CD8-positive, alpha-beta memory T cell (primary cell): ENCODE measurements around the gene GPR151. TPM values are rescaled to one million over a fixed set of nuclear protein-coding genes. Genes with fewer than 3 reads are reported as not detected.

Experiments
- CTCF ChIA-PET: fragments of 350-600 bp; sonication (Branson Sonifier 250); formaldehyde crosslinking; loops from one replicate; lab custom pipeline; 2021; ENCODE audit warnings: antibody characterized with exemption; lab: Charles Lee
- POLR2A ChIA-PET: fragments of 350-600 bp; sonication (Branson Sonifier 250); formaldehyde crosslinking; loops from one replicate; lab custom pipeline; 2021; ENCODE audit warnings: antibody characterized with exemption; lab: Charles Lee
- DNase-seq, 5 donors: peaks; one replicate each; pipeline versions ENCODE4 v3.0.0 to v3.0.0-alpha.2; 2020 to 2022; ENCODE audit warnings: mixed read lengths in 1 of 5
- H3K27ac ChIP-seq: one replicate; pipeline ENCODE4 v1.7.0; 2013; ENCODE audit warnings: low read depth, mild to moderate bottlenecking, low read length, moderate library complexity
- H3K27me3 ChIP-seq: 2 replicates; pipeline ENCODE4 v1.7.0; 2013; ENCODE audit warnings: low read length, mild to moderate bottlenecking; ENCODE audit not compliant: insufficient read depth, poor library complexity, severe bottlenecking
- H3K36me3 ChIP-seq: 2 replicates; pipeline ENCODE4 v1.7.0; 2013; ENCODE audit warnings: mild to moderate bottlenecking, low read length, moderate library complexity; ENCODE audit not compliant: insufficient read depth
- H3K4me1 ChIP-seq: 2 replicates; pipeline ENCODE4 v1.7.0; 2013; ENCODE audit warnings: mild to moderate bottlenecking, low read length, moderate library complexity; ENCODE audit not compliant: insufficient read depth
- H3K4me3 ChIP-seq: 2 replicates; pipeline ENCODE4 v1.7.0; 2013; ENCODE audit warnings: mild to moderate bottlenecking, low read length
- H3K9me3 ChIP-seq: 2 replicates; pipeline ENCODE4 v1.7.0; 2013; ENCODE audit warnings: mild to moderate bottlenecking, low read length
- H3K27ac Mint-ChIP-seq, 8 donors: one replicate each; pipeline ENCODE4 v1.8.0; 2020 to 2021; ENCODE audit warnings: mixed read lengths in 8 of 8, mild to moderate bottlenecking in 6 of 8, inconsistent platforms in 3 of 8, moderate library complexity in 3 of 8
- H3K27me3 Mint-ChIP-seq, 2 donors: one replicate each; pipeline ENCODE4 v1.8.0; 2020 to 2021; ENCODE audit warnings: mixed read lengths in 2 of 2, mild to moderate bottlenecking in 1 of 2, moderate library complexity in 1 of 2
- H3K36me3 Mint-ChIP-seq, 3 donors: one replicate each; pipeline ENCODE4 v1.8.0; 2020 to 2021; ENCODE audit warnings: mixed read lengths in 3 of 3, inconsistent platforms in 1 of 3, mild to moderate bottlenecking in 1 of 3
- H3K4me1 Mint-ChIP-seq, 3 donors: one replicate each; pipeline ENCODE4 v1.8.0; 2020 to 2021; ENCODE audit warnings: mixed read lengths in 3 of 3, inconsistent platforms in 1 of 3, mild to moderate bottlenecking in 1 of 3
- H3K4me3 Mint-ChIP-seq, 7 donors: one replicate each; pipeline ENCODE4 v1.8.0; 2020 to 2021; ENCODE audit warnings: mixed read lengths in 7 of 7, mild to moderate bottlenecking in 6 of 7, moderate library complexity in 4 of 7, inconsistent platforms in 2 of 7
- H3K9me3 Mint-ChIP-seq, 5 donors: one replicate each; pipeline ENCODE4 v1.8.0; 2020 to 2022; ENCODE audit warnings: mixed read lengths in 5 of 5, mild to moderate bottlenecking in 3 of 5, moderate library complexity in 2 of 5, inconsistent platforms in 1 of 5
- polyA plus RNA-seq: library from polyadenylated mRNA; unstranded; fragments of 300-500 nt; fragmentation: Illumina TruSeq; gene quantifications from one replicate; pipeline ENCODE4 v1.2.3, GENCODE V29; 2021
- total RNA-seq, 2 experiments: library from RNA; stranded (reverse); gene quantifications; one replicate each; pipeline ENCODE4 v1.2.3, GENCODE V29; 2021

Gene GPR151
- total and polyA plus RNA-seq, 3 experiments from 2014 or later, result not detected

DNA sequence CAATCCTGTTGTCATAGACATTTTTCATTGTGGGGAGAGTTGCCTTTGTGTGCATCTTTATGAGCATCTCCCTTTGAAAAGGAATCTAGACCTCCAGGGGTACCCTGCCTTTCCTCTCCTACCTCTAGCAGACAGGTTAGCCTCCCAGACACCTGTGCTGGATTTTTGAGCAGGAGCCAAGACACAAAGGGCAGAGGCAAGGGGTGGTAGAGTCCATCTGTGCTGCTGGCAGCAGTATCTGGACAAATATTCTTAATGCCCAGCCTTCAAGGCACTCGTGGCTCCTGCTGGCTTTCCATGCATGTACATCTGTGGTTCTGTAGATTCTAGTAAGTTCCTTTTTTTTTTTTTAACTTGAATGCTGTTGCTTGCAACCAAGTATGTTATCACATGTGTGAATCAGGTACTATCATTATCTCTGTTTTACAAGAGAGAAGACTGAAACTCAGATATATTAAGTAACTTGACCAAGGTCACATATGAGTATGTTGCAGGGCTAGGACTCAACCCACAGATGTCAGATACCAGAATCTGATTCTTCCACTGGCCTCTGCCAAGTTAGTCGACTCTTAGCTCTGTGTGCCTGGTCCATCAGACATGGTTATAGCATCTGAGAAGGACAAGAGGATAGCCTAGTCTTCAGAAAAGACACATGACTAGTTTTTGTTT lies 32.9 kb upstream of the GPR151 start:
- no peaks in the 10 kb centered on the region for H3K9me3 ChIP-seq
- Mint-ChIP-seq H3K36me3 (no peaks in the 10 kb centered on the region), H3K27ac (no peak overlapping the region), H3K4me1 (no peaks in the 10 kb centered on the region), H3K27me3 (peaks cover 6 to 44% of the 10 kb centered on the region in 2 donors), H3K4me3 (no peak overlapping the region), H3K9me3 (no peaks in the 10 kb centered on the region)
- no peak for DNase-seq
- no peaks in the 10 kb centered on the region for H3K4me1 ChIP-seq
- POLR2A ChIA-PET, result no interaction called here
- H3K36me3 ChIP-seq, result no peaks in the 10 kb centered on the region
- H3K27me3 ChIP-seq, result no peaks in the 10 kb centered on the region
- no peak overlapping the region for H3K27ac ChIP-seq
- no peak overlapping the region for H3K4me3 ChIP-seq
- CTCF ChIA-PET, result interaction anchor here (0.7 to 3.4 kb wide), 6 partner anchors 12 to 417 kb away, joined by 3 to 12 read pairs (median 4); no protein-coding TSS in a partner anchor

DNA sequence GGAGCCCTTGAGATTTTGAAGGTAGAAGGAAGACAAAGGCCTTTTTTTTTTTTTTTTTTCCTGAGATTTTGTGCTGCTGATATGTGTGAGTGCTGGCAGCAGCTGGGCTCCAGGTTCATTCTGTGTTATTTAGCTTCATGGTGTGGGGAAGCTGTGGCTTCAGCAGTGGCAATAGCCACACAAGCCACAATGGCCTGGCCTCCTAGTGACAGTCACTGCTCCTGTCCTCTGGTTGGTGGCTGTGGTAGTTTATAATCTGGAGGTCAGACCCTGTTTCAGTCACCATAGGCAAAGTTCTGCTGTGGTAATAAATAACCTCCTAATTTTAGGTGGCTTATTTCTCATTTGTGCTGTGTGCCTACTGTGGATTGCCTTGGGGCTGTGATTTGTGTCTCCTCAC lies 28.2 kb upstream of the GPR151 start:
- no peaks in the 10 kb centered on the region for H3K9me3 ChIP-seq
- H3K36me3 ChIP-seq, result no peaks in the 10 kb centered on the region
- H3K4me3 ChIP-seq, result no peak overlapping the region
- H3K9me3 Mint-ChIP-seq, result no peaks in the 10 kb centered on the region
- H3K27ac Mint-ChIP-seq, result no peak overlapping the region
- peaks cover 0 to 13% of the 10 kb centered on the region in 2 donors for H3K27me3 Mint-ChIP-seq
- ChIA-PET CTCF (interaction anchor here (0.8 kb wide), 1 partner anchor 645 kb away, joined by 3 read pairs; no protein-coding TSS in a partner anchor), POLR2A (no interaction called here)
- no peak overlapping the region for H3K4me3 Mint-ChIP-seq
- H3K4me1 ChIP-seq, result no peaks in the 10 kb centered on the region
- no peaks in the 10 kb centered on the region for H3K27me3 ChIP-seq
- H3K27ac ChIP-seq, result no peak overlapping the region
- peaks cover 0 to 2% (median 0%) of the 10 kb centered on the region in 3 donors for H3K4me1 Mint-ChIP-seq
- DNase-seq, result no peak
- no peaks in the 10 kb centered on the region for H3K36me3 Mint-ChIP-seq

DNA sequence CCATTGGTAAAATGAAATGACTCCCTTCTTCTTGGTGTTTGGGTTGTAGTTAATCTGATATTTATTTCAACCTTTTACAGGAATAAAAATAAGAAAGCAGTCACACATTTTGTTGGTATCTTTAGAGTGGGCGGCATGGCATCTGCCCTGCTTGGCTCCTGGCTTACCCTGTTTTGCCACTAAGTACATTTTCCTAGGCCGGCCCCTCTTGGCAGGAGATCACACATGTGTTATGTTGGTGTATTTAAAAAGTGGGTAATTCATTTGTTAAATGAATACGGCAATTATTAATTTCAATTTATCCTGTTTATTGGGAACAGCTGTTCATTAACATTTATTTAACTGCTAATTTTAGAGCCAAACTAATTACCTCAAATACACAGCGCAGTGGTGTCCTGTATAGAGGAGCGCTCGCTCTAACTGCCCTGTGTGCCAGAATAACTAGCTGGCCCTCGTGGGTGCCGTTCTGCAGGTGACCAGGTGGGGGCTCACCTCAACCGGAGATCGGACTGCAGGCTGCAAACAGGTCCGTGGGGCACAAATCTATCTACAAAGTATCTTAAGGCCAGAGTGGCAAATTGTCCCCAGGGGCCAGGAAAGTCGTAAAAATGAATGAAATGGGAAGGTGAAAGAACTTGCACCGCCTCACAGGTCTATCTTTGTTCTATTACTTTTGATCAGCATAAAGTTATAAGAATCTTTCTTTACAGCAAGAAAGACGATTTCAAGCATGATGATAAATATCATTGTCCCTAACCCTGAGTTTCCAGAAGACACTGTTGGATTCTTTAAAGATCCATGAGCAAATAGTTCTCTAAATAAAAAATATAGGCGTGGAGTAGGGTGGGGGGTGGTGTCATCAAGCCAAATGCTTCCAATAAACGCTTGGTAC lies 26.2 kb upstream of the GPR151 start:
- no peak overlapping the region for H3K27ac Mint-ChIP-seq
- H3K9me3 Mint-ChIP-seq, result no peaks in the 10 kb centered on the region
- POLR2A ChIA-PET, result no interaction called here

DNA sequence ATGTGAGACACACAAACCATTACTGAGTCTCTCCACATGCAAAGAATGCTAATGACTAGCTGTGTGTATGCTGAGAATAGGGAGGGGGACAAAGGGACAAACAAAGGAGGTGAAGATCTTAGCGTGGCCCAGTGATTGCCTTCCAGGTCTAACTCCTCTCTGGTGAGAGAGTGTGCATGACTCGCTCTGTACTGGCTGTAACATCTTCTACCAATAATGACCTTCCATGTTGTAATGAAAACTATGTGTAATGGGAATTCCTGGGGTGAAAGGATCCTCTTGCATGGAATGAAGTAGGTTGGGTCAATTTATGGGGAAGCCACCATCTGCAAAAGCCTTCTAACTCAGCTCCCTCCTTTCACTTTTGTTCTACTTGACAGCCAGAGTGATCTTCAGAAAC lies 24.4 kb upstream of the GPR151 start:
- no peaks in the 10 kb centered on the region for H3K9me3 Mint-ChIP-seq
- no peak overlapping the region for H3K27ac Mint-ChIP-seq
- no peak for DNase-seq
- peaks cover 0 to 2% (median 0%) of the 10 kb centered on the region in 3 donors for H3K4me1 Mint-ChIP-seq
- Histone ChIP-seq H3K27me3 (no peaks in the 10 kb centered on the region), H3K27ac (no peak overlapping the region), H3K4me3 (no peak overlapping the region), H3K4me1 (no peaks in the 10 kb centered on the region), H3K36me3 (no peaks in the 10 kb centered on the region), H3K9me3 (no peaks in the 10 kb centered on the region)
- ChIA-PET CTCF (interaction anchor here (1.6 to 3.5 kb wide), 2 partner anchors 14 to 426 kb away, joined by 3 to 48 read pairs; no protein-coding TSS in a partner anchor), POLR2A (no interaction called here)
- no peak overlapping the region for H3K4me3 Mint-ChIP-seq
- H3K27me3 Mint-ChIP-seq, result peaks cover 0 to 1% of the 10 kb centered on the region in 2 donors
- no peaks in the 10 kb centered on the region for H3K36me3 Mint-ChIP-seq

More for the DNA sequence above, 26.2 kb upstream of the GPR151 start:
- H3K36me3 Mint-ChIP-seq, result no peaks in the 10 kb centered on the region
- H3K27me3 Mint-ChIP-seq, result no peaks in the 10 kb centered on the region
- CTCF ChIA-PET, result interaction anchor here (0.8 to 3.5 kb wide), 12 partner anchors 9 to 646 kb away, joined by 3 to 48 read pairs (median 5); no protein-coding TSS in a partner anchor
- Histone ChIP-seq H3K27me3 (no peaks in the 10 kb centered on the region), H3K4me1 (no peaks in the 10 kb centered on the region), H3K4me3 (no peak overlapping the region), H3K9me3 (no peaks in the 10 kb centered on the region), H3K36me3 (no peaks in the 10 kb centered on the region), H3K27ac (no peak overlapping the region)
- peaks cover 0 to 2% (median 0%) of the 10 kb centered on the region in 3 donors for H3K4me1 Mint-ChIP-seq
- no peak overlapping the region for H3K4me3 Mint-ChIP-seq
- peak; percentile 48 to 73 (median 52) for DNase-seq

DNA sequence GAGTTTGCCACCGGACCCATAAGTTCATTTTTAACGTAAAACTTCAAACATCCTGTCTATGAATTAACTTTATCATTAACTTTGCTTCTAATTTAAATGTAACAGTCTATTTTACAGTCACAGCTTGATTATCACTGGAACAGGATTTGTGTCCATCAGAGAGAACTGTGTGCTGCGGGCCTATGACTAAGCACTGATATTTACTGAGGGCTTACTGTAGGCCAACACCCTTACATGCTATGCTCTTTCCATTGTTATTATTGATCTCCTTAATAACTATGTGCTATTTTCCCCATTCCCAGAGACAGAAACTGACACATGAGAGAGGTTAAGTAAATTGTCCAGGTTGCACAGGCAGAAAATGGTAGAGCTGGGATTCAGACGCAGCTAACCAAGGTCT lies 24.0 kb upstream of the GPR151 start:
- no peak for DNase-seq
- POLR2A ChIA-PET, result no interaction called here
- no peak overlapping the region for H3K4me3 ChIP-seq
- H3K27me3 Mint-ChIP-seq, result peaks cover 0 to 1% of the 10 kb centered on the region in 2 donors
- no peaks in the 10 kb centered on the region for H3K9me3 Mint-ChIP-seq
- no peak overlapping the region for H3K27ac Mint-ChIP-seq
- H3K36me3 ChIP-seq, result no peaks in the 10 kb centered on the region
- no peak overlapping the region for H3K4me3 Mint-ChIP-seq
- H3K4me1 Mint-ChIP-seq, result peaks cover 0 to 2% (median 0%) of the 10 kb centered on the region in 3 donors
- no peaks in the 10 kb centered on the region for H3K9me3 ChIP-seq
- H3K4me1 ChIP-seq, result no peaks in the 10 kb centered on the region
- CTCF ChIA-PET, result interaction anchor here (1.6 to 3.5 kb wide), 3 partner anchors 14 to 427 kb away, joined by 3 to 48 read pairs (median 13); no protein-coding TSS in a partner anchor
- no peaks in the 10 kb centered on the region for H3K27me3 ChIP-seq
- H3K27ac ChIP-seq, result no peak overlapping the region
- H3K36me3 Mint-ChIP-seq, result no peaks in the 10 kb centered on the region

DNA sequence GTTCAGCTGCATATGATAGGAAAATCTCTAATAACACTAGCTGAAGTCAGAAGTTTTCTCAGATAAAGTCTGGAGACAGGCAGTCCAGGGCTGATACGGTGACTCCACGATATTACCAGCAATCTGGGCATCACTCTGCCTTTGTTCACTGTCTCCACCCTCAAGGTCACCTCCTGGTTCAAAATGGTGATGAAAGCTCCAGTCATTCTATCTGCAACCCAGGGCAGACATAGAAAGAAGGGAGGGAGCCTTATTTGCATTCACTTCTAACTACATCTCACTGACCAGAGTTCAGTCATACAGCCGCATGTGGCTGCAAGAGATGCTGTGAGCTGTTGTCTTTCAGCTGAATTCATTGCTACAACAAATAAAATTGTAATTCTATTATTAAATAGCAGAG lies 22.4 kb upstream of the GPR151 start:
- no peak for DNase-seq
- Mint-ChIP-seq H3K27ac (no peak overlapping the region), H3K4me3 (no peak overlapping the region), H3K27me3 (peaks cover 0 to 1% of the 10 kb centered on the region in 2 donors), H3K36me3 (no peaks in the 10 kb centered on the region), H3K4me1 (peaks cover under 1 to 3% (median 1%) of the 10 kb centered on the region in 3 donors), H3K9me3 (no peaks in the 10 kb centered on the region)
- Histone ChIP-seq H3K36me3 (no peaks in the 10 kb centered on the region), H3K27me3 (no peaks in the 10 kb centered on the region), H3K4me1 (no peaks in the 10 kb centered on the region), H3K4me3 (no peak overlapping the region), H3K9me3 (no peaks in the 10 kb centered on the region), H3K27ac (no peak overlapping the region)
- POLR2A ChIA-PET, result no interaction called here
- CTCF ChIA-PET, result interaction anchor here (0.8 to 2.2 kb wide), 3 partner anchors 9 to 651 kb away, joined by 3 to 13 read pairs (median 6); no protein-coding TSS in a partner anchor

DNA sequence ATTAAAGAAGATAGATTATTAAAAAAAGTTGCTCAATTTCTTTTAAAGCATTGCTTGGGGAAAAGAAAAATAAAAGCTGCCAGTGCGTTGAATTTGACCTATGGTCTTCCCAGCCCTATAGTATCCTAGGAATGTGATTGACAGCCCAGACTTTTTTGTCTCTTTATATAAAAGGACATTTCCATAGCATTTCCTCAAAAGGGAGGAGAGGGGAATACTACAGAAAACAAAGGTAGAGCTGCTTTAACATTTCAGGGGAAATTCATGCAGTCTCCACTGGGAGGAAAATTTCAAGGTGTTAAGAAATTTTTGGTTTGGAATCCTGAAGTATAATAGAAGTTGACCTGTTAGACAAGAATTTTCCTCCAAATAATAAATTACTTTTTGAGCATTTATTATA lies 17.9 kb upstream of the GPR151 start:
- DNase-seq, result no peak
- H3K9me3 ChIP-seq, result no peaks in the 10 kb centered on the region
- no peak overlapping the region for H3K4me3 Mint-ChIP-seq
- H3K4me1 Mint-ChIP-seq, result peaks cover 3 to 5% (median 4%) of the 10 kb centered on the region in 3 donors
- H3K9me3 Mint-ChIP-seq, result no peaks in the 10 kb centered on the region
- no peaks in the 10 kb centered on the region for H3K36me3 Mint-ChIP-seq
- POLR2A ChIA-PET, result no interaction called here
- H3K27ac ChIP-seq, result no peak overlapping the region
- H3K4me3 ChIP-seq, result no peak overlapping the region
- no peaks in the 10 kb centered on the region for H3K36me3 ChIP-seq
- no peaks in the 10 kb centered on the region for H3K27me3 ChIP-seq
- no peak overlapping the region for H3K27ac Mint-ChIP-seq
- peaks cover 0 to 3% of the 10 kb centered on the region in 2 donors for H3K27me3 Mint-ChIP-seq
- CTCF ChIA-PET, result interaction anchor here (0.5 to 3.8 kb wide), 13 partner anchors 8 to 666 kb away, joined by 3 to 33 read pairs (median 4); no protein-coding TSS in a partner anchor
- H3K4me1 ChIP-seq, result no peaks in the 10 kb centered on the region
